CD4-positive, alpha-beta T cell treated with Interleukin-4 for 4 hours (primary cell): Measurements from ENCODE around the gene CFAP251.
"Not testable (repeated sequence)": the region's sequence is repeated elsewhere in the genome, so short reads cannot be mapped to it uniquely, and the experiment has no call there.

ENCODE experiments used
- DNase-seq: peaks from one replicate; pipeline ENCODE4 v3.0.0-alpha.2; 2020

CFAP251 gene

GRCh38 chr12:121905746-121906145 lies 12.6 kb upstream of the CFAP251 start:
- DNase-seq: no peak

DNA sequence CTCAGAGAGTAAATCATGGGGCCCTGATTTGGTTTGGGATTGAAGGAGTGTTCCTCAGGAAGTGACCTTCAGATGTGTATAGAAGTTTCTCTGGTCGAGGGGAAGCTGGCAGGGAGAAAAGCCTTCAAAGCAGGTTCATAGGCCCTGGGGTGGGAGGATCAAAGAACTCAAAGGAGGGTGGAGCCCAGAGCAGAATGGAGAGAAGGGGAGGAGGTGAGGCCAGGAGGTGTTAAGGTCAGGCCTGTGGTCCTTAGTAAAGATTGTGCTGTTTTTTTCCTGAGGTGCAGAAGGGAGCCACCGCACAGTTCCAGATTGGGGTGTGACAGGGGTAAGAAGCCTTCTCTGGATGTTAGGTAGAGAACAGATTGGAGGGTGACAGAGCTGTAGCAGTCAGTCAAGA lies 9.7 kb upstream of the CFAP251 start:
- DNase-seq: no peak

DNA sequence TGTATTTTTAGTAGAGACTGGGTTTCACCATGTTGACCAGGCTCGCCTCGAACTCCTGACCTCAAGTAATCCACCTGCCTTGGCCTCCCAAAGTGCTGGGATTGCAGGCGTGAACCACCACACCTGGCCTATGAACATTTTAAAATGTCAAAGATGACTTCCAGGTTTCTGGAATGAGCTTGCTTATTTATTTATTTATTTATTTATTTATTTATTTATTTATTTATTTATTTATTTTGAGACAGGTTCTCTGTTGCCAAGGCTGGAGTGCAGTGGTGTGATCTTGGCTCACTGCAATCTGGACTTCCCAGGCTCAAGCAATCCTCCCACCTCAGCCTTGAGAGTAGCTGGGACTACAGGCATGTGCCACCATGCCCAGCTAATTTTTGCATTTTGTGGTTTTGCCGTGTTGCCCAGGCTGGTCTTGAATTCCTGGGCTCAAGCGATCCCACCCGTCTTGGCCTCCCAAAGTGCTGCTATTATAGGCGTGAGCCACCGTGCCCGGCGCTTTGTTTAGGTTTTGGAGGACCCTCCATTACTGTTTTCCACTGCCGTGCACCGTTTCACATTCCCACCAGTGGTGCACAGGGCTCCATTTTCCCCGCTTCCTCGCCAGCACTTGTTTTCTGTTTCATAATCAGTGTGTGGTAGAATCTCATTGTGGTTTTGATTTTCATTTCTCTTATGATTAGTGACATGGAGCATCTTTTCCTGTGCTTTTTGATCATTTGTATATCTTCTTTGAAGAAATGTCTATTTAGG lies 6.4 kb upstream of the CFAP251 start:
- no peak for DNase-seq

DNA sequence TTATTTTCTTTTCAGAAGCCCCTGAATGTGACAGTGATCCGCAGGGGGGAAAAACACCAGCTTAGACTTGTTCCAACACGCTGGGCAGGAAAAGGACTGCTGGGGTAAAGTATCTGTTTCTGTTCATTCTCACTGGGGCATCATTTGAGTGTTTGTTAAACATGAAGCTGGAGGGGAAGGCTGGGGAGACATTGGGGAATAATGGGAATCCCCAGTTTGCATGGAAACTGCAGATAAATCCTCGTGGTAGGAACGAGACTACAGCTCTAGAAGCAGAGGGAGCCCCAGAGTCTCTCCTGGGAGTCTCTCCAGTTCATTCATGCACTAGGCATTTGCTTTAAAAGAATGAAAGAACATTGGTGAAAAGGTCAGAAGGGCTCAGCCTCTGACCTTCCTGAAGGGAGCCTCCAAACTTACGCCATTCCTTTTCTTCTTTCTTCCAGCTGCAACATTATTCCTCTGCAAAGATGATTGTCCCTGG lies 2.5 kb upstream of the CFAP251 start:
- DNase-seq: no peak

- no peak for DNase-seq
These were observed 1.7 kb upstream of the CFAP251 start for GRCh38 chr12:121916719-121917118.

DNA sequence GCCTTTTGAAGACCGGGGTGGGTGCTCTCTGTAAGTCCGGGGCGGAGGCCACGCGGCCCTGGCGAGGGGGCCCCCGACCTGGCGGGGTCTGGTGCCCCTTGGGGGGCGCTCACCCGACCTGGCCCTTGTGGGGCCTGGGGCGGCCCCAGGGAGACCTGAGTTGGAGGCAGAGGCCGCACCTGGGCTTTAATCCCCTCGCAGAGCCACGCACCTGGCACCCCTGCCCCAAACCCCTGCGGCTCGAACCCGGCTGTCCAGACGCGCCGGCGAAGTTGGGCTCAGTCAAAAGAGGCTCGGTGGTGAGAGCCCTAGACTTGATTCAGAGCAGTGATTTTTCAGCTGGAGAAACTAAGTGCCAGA lies 267 bp downstream of the CFAP251 start:
- no peak for DNase-seq

GRCh38 chr12:121921066-121921465 lies 2.7 kb downstream of the CFAP251 start:
- no peak for DNase-seq

DNA sequence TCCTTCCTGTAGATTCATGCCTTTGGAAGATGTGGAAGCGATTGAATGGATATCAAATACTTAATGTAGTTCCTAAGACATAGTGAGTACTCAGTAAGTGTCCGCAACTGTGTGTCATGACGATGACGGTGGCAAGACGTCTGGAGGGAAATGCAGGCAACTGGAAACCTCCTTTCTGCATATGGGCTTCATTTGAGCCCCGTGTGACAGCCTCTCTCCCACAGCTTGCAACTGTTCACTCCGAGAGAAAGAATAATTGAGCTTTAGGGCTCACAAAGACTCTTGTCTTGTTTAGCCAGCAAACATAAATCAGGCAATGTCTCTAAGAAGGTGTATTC lies 6.9 kb downstream of the CFAP251 start:
- DNase-seq: no peak

- DNase-seq: peak; percentile 6
These were observed 8.7 kb downstream of the CFAP251 start for GRCh38 chr12:121926874-121927706.

DNA sequence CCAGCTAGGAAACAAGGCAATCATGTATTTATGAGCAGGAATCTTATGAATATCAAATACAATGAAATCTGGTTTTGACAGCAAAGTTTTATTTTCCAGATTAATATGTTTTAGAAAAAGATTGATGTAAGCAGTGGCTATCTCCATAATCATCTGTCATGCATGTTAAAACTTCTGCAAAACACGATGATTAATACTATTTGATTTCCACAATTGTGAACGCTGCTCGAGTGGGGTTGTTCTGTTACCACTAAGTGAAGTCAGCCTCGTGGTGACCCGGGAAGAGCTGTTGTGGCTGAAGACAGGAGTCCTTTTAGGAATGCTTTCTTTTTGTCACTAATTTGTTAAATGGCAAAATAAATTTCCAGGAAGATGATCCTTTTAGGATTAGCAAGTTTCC lies 9.4 kb downstream of the CFAP251 start:
- no peak for DNase-seq

DNA sequence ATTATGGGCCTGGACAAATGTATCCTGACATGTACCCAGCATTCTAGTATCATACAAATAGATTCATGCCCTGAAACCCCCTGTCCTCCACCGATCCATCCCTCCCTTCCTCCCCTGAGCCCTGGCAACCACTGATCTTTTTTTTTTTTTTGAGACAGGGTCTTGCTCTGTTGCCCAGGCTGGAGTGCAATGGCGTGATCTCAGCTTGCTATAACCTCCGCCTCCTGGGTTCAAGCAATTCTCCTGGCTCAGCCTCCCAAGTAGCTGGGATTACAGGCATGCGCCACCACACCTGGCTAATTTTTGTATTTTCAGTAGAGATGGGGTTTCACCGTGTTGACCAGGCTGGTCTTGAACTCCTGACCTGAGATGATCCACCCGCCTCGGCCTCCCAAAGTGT lies 11.2 kb downstream of the CFAP251 start:
- DNase-seq: not testable (repeated sequence)

- DNase-seq: no peak
These were observed 12.5 kb downstream of the CFAP251 start for GRCh38 chr12:121930862-121931261.

GRCh38 chr12:121932176-121932536 lies 13.8 kb downstream of the CFAP251 start:
- no peak for DNase-seq

- DNase-seq: no peak
These were observed 14.6 kb downstream of the CFAP251 start for GRCh38 chr12:121932914-121933521.

- no peak for DNase-seq
These were observed 15.3 kb downstream of the CFAP251 start for GRCh38 chr12:121933522-121934308.

GRCh38 chr12:121934309-121934664 lies 15.9 kb downstream of the CFAP251 start:
- no peak for DNase-seq

DNA sequence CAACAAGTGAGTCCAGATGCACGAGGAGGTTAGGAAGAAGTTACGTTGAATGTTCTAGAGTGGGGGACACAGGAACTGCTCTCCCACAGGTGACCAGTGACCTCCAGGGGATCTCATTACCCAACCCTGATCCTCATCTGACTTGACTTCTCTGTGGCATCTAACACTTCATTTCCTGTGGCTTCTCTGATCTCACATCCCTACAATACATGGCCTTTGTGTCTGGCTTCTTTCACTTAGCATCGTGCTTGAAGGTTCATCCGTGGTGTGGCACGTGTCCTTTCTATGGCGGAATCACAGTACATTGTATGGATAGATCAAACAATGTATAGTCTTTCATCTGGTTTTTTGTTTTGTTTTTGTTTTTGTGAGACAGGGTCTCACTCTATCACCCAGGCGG lies 19.3 kb downstream of the CFAP251 start:
- DNase-seq: no peak

- DNase-seq: no peak
These were observed 20.8 kb downstream of the CFAP251 start for GRCh38 chr12:121939186-121939585.

DNA sequence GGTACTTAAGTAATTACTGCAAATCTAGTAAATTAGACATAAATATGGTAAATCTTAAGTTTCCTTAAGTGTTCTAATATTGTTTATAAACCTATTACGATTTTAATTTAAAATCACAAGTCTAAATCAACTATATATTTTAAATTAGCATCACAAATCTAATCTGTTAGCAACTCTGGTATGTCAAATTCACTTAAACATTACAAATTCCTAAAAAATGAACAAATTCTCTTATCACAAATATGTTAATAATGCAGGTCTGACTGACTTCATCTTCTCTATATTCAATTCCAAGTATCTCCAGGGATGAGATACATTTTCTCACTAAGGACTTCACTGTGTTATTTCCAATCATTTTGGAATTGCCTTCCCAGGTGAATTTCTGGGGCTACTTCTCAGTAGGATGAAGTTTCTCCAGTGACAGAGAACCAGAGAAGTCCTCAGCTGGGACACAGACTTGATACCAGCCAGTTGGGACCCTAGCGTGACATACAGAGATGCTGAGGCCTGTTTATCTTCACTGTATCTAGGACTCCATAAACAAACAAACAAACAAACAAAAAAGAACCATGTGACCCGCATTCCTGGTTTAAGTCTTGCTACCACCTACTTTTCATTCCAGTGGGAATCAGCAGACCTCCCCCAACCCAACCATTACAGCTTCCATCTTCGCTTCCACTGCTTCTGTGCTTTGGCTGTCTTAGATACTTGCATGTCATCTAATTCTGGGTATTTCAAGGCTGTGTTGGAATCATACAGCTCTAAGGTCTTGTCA lies 21.8 kb downstream of the CFAP251 start:
- DNase-seq: no peak

DNA sequence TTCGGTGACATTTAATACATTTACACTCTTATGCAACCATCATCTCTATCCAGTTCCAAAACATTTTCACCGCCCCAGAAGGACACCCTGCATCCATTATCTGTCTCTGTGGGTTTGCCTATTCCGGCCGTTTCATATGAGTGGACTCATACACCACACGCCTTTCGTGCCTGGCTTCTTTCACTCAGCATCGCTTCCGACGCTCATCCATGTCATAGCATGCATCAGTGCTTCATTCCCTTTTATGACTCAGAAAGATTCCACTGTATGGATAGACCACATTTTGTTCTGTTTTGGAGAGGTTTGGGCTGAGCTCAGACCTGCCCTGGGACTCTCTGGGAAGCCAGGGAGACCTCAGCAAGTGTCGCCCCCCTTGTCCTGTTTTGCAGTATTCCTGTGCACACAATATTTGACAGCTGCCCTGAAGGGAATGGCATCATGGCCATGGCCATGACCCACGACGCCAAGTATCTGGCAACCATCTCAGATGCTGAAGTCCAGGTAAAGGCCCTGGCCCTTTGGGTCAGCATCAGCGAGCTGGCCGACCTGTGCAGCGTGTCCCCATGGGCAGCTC lies 23.8 kb downstream of the CFAP251 start:
- no peak for DNase-seq

DNA sequence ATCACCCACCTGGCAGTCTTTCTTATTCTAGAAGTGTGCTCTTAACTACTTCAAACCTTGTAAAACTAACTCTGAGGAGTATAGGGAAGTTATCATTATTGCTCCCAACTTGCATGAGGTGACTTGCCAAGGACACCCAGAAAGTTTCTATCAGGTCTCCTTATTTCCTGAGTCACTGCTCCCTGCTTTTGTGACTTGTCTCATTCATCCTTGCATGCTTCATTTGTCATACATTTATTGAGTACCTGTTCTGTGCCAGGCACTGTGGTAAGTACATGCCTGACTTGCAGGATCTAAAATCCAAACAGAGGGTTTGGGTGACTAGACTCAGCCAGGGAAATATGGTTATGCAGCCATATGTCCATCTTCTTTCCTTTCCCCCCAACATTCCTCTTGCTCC lies 25.5 kb downstream of the CFAP251 start:
- no peak for DNase-seq
